ENCODE measurements around the gene EHMT2.
"Not testable (repeated sequence)": the region's sequence is repeated elsewhere in the genome, so short reads cannot be mapped to it uniquely, and the experiment has no call there.

The EHMT2 gene

GRCh38 chr6:31932137-31932536 is 34.6 kb upstream of the EHMT2 start:
- H3K27me3 ChIP-seq (ENCODE audit: control insufficient read depth, insufficient read depth, low read length); H3K36me3 ChIP-seq (ENCODE audit: control insufficient read depth, insufficient read depth, low read length); H3K4me1 ChIP-seq (ENCODE audit: control insufficient read depth, insufficient read depth, low read length); H3K27ac ChIP-seq (ENCODE audit: low read length); H3K9me3 ChIP-seq (ENCODE audit: control insufficient read depth, insufficient read depth, low read length); DNase-seq (ENCODE audit: low read depth, low spot score); H3K4me3 ChIP-seq (ENCODE audit: low read length): not testable (repeated sequence)
- WGBS (ENCODE audit: insufficient coverage, insufficient read length), result no CpG with 5 or more reads among the region's 32 CpGs

GRCh38 chr6:31930962-31931361 is 33.5 kb upstream of the EHMT2 start:
- WGBS (ENCODE audit: insufficient coverage, insufficient read length), result no CpG with 5 or more reads among the region's 1 CpG

GRCh38 chr6:31928672-31928939 is 31.1 kb upstream of the EHMT2 start:
- no CpG with 5 or more reads among the region's 9 CpGs for WGBS (ENCODE audit: insufficient coverage, insufficient read length)
- Histone ChIP-seq H3K27me3 (ENCODE audit: control insufficient read depth, insufficient read depth, low read length) (no peaks in the 10 kb centered on the region), H3K4me1 (ENCODE audit: control insufficient read depth, insufficient read depth, low read length) (no peaks in the 10 kb centered on the region), H3K27ac (ENCODE audit: low read length) (no peak overlapping the region), H3K9me3 (ENCODE audit: control insufficient read depth, insufficient read depth, low read length) (no peaks in the 10 kb centered on the region), H3K36me3 (ENCODE audit: control insufficient read depth, insufficient read depth, low read length) (no peaks in the 10 kb centered on the region), H3K4me3 (ENCODE audit: low read length) (no peak overlapping the region)
- DNase-seq (ENCODE audit: low read depth, low spot score), result no peak

More at GRCh38 chr6:31930962-31931361, 33.5 kb upstream of the EHMT2 start:
- no peak for DNase-seq (ENCODE audit: low read depth, low spot score)
- no peak overlapping the region for H3K27ac ChIP-seq (ENCODE audit: low read length)
- H3K4me1 ChIP-seq (ENCODE audit: control insufficient read depth, insufficient read depth, low read length), result no peaks in the 10 kb centered on the region
- H3K9me3 ChIP-seq (ENCODE audit: control insufficient read depth, insufficient read depth, low read length), result no peaks in the 10 kb centered on the region
- H3K36me3 ChIP-seq (ENCODE audit: control insufficient read depth, insufficient read depth, low read length), result no peaks in the 10 kb centered on the region
- no peaks in the 10 kb centered on the region for H3K27me3 ChIP-seq (ENCODE audit: control insufficient read depth, insufficient read depth, low read length)
- no peak overlapping the region for H3K4me3 ChIP-seq (ENCODE audit: low read length)

- no peaks in the 10 kb centered on the region for H3K4me1 ChIP-seq (ENCODE audit: control insufficient read depth, insufficient read depth, low read length)
- WGBS (ENCODE audit: insufficient coverage, insufficient read length), result no CpG with 5 or more reads among the region's 11 CpGs
- H3K36me3 ChIP-seq (ENCODE audit: control insufficient read depth, insufficient read depth, low read length), result no peaks in the 10 kb centered on the region
- no peak overlapping the region for H3K27ac ChIP-seq (ENCODE audit: low read length)
- no peaks in the 10 kb centered on the region for H3K9me3 ChIP-seq (ENCODE audit: control insufficient read depth, insufficient read depth, low read length)
- no peak overlapping the region for H3K4me3 ChIP-seq (ENCODE audit: low read length)
- no peaks in the 10 kb centered on the region for H3K27me3 ChIP-seq (ENCODE audit: control insufficient read depth, insufficient read depth, low read length)
- DNase-seq (ENCODE audit: low read depth, low spot score), result no peak
Observed at GRCh38 chr6:31927863-31928671, 30.6 kb upstream of the EHMT2 start.

- H3K27ac ChIP-seq (ENCODE audit: low read length), result no peak within 1 kb of the TSS
- no peak for DNase-seq (ENCODE audit: low read depth, low spot score)
- no peaks in the 10 kb centered on the region for H3K36me3 ChIP-seq (ENCODE audit: control insufficient read depth, insufficient read depth, low read length)
- H3K27me3 ChIP-seq (ENCODE audit: control insufficient read depth, insufficient read depth, low read length), result no peaks in the 10 kb centered on the region
- no peaks in the 10 kb centered on the region for H3K9me3 ChIP-seq (ENCODE audit: control insufficient read depth, insufficient read depth, low read length)
- no peak within 1 kb of the TSS for H3K4me3 ChIP-seq (ENCODE audit: low read length)
- no CpG with 5 or more reads among the region's 11 CpGs for WGBS (ENCODE audit: insufficient coverage, insufficient read length)
- no peaks in the 10 kb centered on the region for H3K4me1 ChIP-seq (ENCODE audit: control insufficient read depth, insufficient read depth, low read length)
Observed at GRCh38 chr6:31927242-31927862, 29.9 kb upstream of the EHMT2 start, which contains the start of gene C2. Gene C2, plus strand, starts transcription at chr6:31927717. Its CDS starts 36 bp downstream, at chr6:31927753.

GRCh38 chr6:31922942-31923341 is 25.4 kb upstream of the EHMT2 start:
- DNase-seq (ENCODE audit: low read depth, low spot score), result no peak
- Histone ChIP-seq H3K27ac (ENCODE audit: low read length) (no peak overlapping the region), H3K9me3 (ENCODE audit: control insufficient read depth, insufficient read depth, low read length) (no peaks in the 10 kb centered on the region), H3K4me1 (ENCODE audit: control insufficient read depth, insufficient read depth, low read length) (no peaks in the 10 kb centered on the region), H3K27me3 (ENCODE audit: control insufficient read depth, insufficient read depth, low read length) (no peaks in the 10 kb centered on the region), H3K4me3 (ENCODE audit: low read length) (no peak overlapping the region), H3K36me3 (ENCODE audit: control insufficient read depth, insufficient read depth, low read length) (no peaks in the 10 kb centered on the region)
- WGBS (ENCODE audit: insufficient coverage, insufficient read length), result no CpG with 5 or more reads among the region's 5 CpGs

GRCh38 chr6:31920811-31921210 is 23.3 kb upstream of the EHMT2 start:
- H3K27me3 ChIP-seq (ENCODE audit: control insufficient read depth, insufficient read depth, low read length), result no peaks in the 10 kb centered on the region
- no peak overlapping the region for H3K4me3 ChIP-seq (ENCODE audit: low read length)
- no peaks in the 10 kb centered on the region for H3K4me1 ChIP-seq (ENCODE audit: control insufficient read depth, insufficient read depth, low read length)
- H3K27ac ChIP-seq (ENCODE audit: low read length), result no peak overlapping the region
- no CpG with 5 or more reads among the region's 2 CpGs for WGBS (ENCODE audit: insufficient coverage, insufficient read length)
- no peak for DNase-seq (ENCODE audit: low read depth, low spot score)
- no peaks in the 10 kb centered on the region for H3K9me3 ChIP-seq (ENCODE audit: control insufficient read depth, insufficient read depth, low read length)
- H3K36me3 ChIP-seq (ENCODE audit: control insufficient read depth, insufficient read depth, low read length), result no peaks in the 10 kb centered on the region

- WGBS (ENCODE audit: insufficient coverage, insufficient read length), result no CpG with 5 or more reads among the region's 6 CpGs
- no peak overlapping the region for H3K4me3 ChIP-seq (ENCODE audit: low read length)
Observed at GRCh38 chr6:31919624-31920303, 22.3 kb upstream of the EHMT2 start.

GRCh38 chr6:31918069-31918720 is 20.7 kb upstream of the EHMT2 start:
- WGBS (ENCODE audit: insufficient coverage, insufficient read length), result no CpG with 5 or more reads among the region's 8 CpGs
- H3K27me3 ChIP-seq (ENCODE audit: control insufficient read depth, insufficient read depth, low read length), result no peaks in the 10 kb centered on the region
- no peaks in the 10 kb centered on the region for H3K9me3 ChIP-seq (ENCODE audit: control insufficient read depth, insufficient read depth, low read length)
- H3K27ac ChIP-seq (ENCODE audit: low read length), result no peak overlapping the region
- H3K4me1 ChIP-seq (ENCODE audit: control insufficient read depth, insufficient read depth, low read length), result no peaks in the 10 kb centered on the region
- H3K4me3 ChIP-seq (ENCODE audit: low read length), result no peak overlapping the region
- H3K36me3 ChIP-seq (ENCODE audit: control insufficient read depth, insufficient read depth, low read length), result no peaks in the 10 kb centered on the region
- no peak for DNase-seq (ENCODE audit: low read depth, low spot score)

More at GRCh38 chr6:31919624-31920303, 22.3 kb upstream of the EHMT2 start:
- Histone ChIP-seq H3K9me3 (ENCODE audit: control insufficient read depth, insufficient read depth, low read length) (no peaks in the 10 kb centered on the region), H3K4me1 (ENCODE audit: control insufficient read depth, insufficient read depth, low read length) (no peaks in the 10 kb centered on the region), H3K27me3 (ENCODE audit: control insufficient read depth, insufficient read depth, low read length) (no peaks in the 10 kb centered on the region), H3K27ac (ENCODE audit: low read length) (no peak overlapping the region), H3K36me3 (ENCODE audit: control insufficient read depth, insufficient read depth, low read length) (no peaks in the 10 kb centered on the region)
- no peak for DNase-seq (ENCODE audit: low read depth, low spot score)

- 100% methylated on average over 1 of the region's 6 CpGs for WGBS (ENCODE audit: insufficient coverage, insufficient read length)
- H3K9me3 ChIP-seq (ENCODE audit: control insufficient read depth, insufficient read depth, low read length), result no peaks in the 10 kb centered on the region
Observed at GRCh38 chr6:31915756-31916155, 18.3 kb upstream of the EHMT2 start.

More at GRCh38 chr6:31915756-31916155, 18.3 kb upstream of the EHMT2 start:
- Histone ChIP-seq H3K27me3 (ENCODE audit: control insufficient read depth, insufficient read depth, low read length) (no peaks in the 10 kb centered on the region), H3K27ac (ENCODE audit: low read length) (no peak overlapping the region), H3K4me1 (ENCODE audit: control insufficient read depth, insufficient read depth, low read length) (no peaks in the 10 kb centered on the region), H3K36me3 (ENCODE audit: control insufficient read depth, insufficient read depth, low read length) (no peaks in the 10 kb centered on the region), H3K4me3 (ENCODE audit: low read length) (no peak overlapping the region)
- DNase-seq (ENCODE audit: low read depth, low spot score), result no peak
